Left ventricle myocardium inferior (tissue), 1 donor: ENCODE measurements around the gene PPM1H. TPM values are rescaled to one million over a fixed set of nuclear protein-coding genes. Genes with fewer than 3 reads are reported as not detected.

ENCODE experiments used
- DNase-seq: peaks from one replicate; pipeline ENCODE4 v3.0.0-alpha.2; 2020
- H3K27ac ChIP-seq: fragments of 200-600 bp; replicated peaks from 2 replicates; pipeline ENCODE4 v1.8.0; 2021
- H3K27me3 ChIP-seq: fragments of 200-600 bp; 2 replicates; pipeline ENCODE4 v1.8.0; 2021; ENCODE audit warnings: low read depth
- H3K36me3 ChIP-seq: fragments of 200-600 bp; 2 replicates; pipeline ENCODE4 v1.8.0; 2021
- H3K4me1 ChIP-seq: fragments of 200-600 bp; 2 replicates; pipeline ENCODE4 v1.8.0; 2021
- H3K4me3 ChIP-seq: fragments of 200-600 bp; 2 replicates; pipeline ENCODE4 v1.8.0; 2021; ENCODE audit warnings: mild to moderate bottlenecking, moderate library complexity
- H3K9me3 ChIP-seq: fragments of 200-600 bp; replicated peaks from 2 replicates; pipeline ENCODE4 v1.8.0; 2021
- CTCF ChIP-seq: fragments of 200-600 bp; IDR thresholded peaks from 2 replicates; pipeline ENCODE4 v1.8.0; 2021; ENCODE audit warnings: antibody characterized with exemption, mild to moderate bottlenecking, borderline replicate concordance
- intact Hi-C: fragments of 100-400 bp; cut with micrococcal nuclease; formaldehyde crosslinking; loops from one replicate; pipeline ENCODE4 v1.11.0; 2022
- total RNA-seq: library from RNA; stranded (reverse); fragmentation: NEBNext Ultra II Directional; extraction: Animal tissue kit (Norgen Biotek cat#: 25700); gene quantifications from one replicate; pipeline ENCODE4 v1.2.1, GENCODE V29; 2021
- donor health status: DM: no; HTN: yes; CAD: no; lungs with severe emphysema.

The PPM1H gene
- total RNA-seq, 1 donor from 2014 or later, result 6.0 TPM

- no peak for DNase-seq
- no peak for TF ChIP-seq CTCF
- Histone ChIP-seq H3K4me3 (no peak overlapping the region), H3K36me3 (no peaks in the 10 kb centered on the region), H3K4me1 (peaks cover 30% of the 10 kb centered on the region), H3K27ac (no peak overlapping the region), H3K27me3 (no peaks in the 10 kb centered on the region), H3K9me3 (no peaks in the 10 kb centered on the region)
- intact Hi-C loops, result no loop called here
These were observed 23.7 kb downstream of the PPM1H start for GRCh38 chr12:62911286-62911685.

GRCh38 chr12:62910549-62911169 lies 24.3 kb downstream of the PPM1H start:
- intact Hi-C loops, result no loop called here
- Histone ChIP-seq H3K27me3 (no peaks in the 10 kb centered on the region), H3K27ac (no peak overlapping the region), H3K9me3 (no peaks in the 10 kb centered on the region), H3K36me3 (no peaks in the 10 kb centered on the region), H3K4me1 (peaks cover 34% of the 10 kb centered on the region), H3K4me3 (no peak overlapping the region)
- DNase-seq, result no peak
- TF ChIP-seq CTCF, result no peak

- Histone ChIP-seq H3K9me3 (no peaks in the 10 kb centered on the region), H3K4me3 (no peak overlapping the region), H3K36me3 (no peaks in the 10 kb centered on the region), H3K27ac (no peak overlapping the region), H3K4me1 (peaks cover 28% of the 10 kb centered on the region), H3K27me3 (no peaks in the 10 kb centered on the region)
- no peak for DNase-seq
- no peak for TF ChIP-seq CTCF
- intact Hi-C loops, result no loop called here
These were observed 25.6 kb downstream of the PPM1H start for GRCh38 chr12:62909340-62909739.

- Histone ChIP-seq H3K36me3 (no peaks in the 10 kb centered on the region), H3K4me3 (no peak overlapping the region), H3K27ac (no peak overlapping the region), H3K4me1 (peaks cover 28% of the 10 kb centered on the region), H3K9me3 (no peaks in the 10 kb centered on the region), H3K27me3 (no peaks in the 10 kb centered on the region)
- TF ChIP-seq CTCF, result no peak
- no peak for DNase-seq
- intact Hi-C loops, result no loop called here
These were observed 26.3 kb downstream of the PPM1H start for GRCh38 chr12:62908674-62909073.

GRCh38 chr12:62907561-62907960 lies 27.4 kb downstream of the PPM1H start:
- Histone ChIP-seq H3K4me3 (no peak overlapping the region), H3K27ac (no peak overlapping the region), H3K27me3 (no peaks in the 10 kb centered on the region), H3K4me1 (peaks cover 38% of the 10 kb centered on the region), H3K36me3 (no peaks in the 10 kb centered on the region), H3K9me3 (no peaks in the 10 kb centered on the region)
- no peak for TF ChIP-seq CTCF
- DNase-seq, result no peak
- intact Hi-C loops, result no loop called here
